Duodenal mucosa (tissue), 2 donors: Measurements from ENCODE around the gene TBC1D1.

Experiments used
- H3K27ac ChIP-seq: one replicate; pipeline ENCODE4 v1.7.0; 2013; ENCODE audit warnings: low read depth, low read length
- H3K27me3 ChIP-seq, 2 donors: one replicate each; pipeline ENCODE4 v1.7.0; 2013; ENCODE audit warnings: low read length in 2 of 2, control low read depth in 1 of 2; ENCODE audit not compliant: insufficient read depth in 2 of 2, control insufficient read depth in 1 of 2
- H3K36me3 ChIP-seq, 2 donors: one replicate each; pipeline ENCODE4 v1.7.0; 2013; ENCODE audit warnings: low read length in 2 of 2, control low read depth in 1 of 2; ENCODE audit not compliant: insufficient read depth in 2 of 2, control insufficient read depth in 1 of 2
- H3K4me1 ChIP-seq, 2 donors: one replicate each; pipeline ENCODE4 v1.7.0; 2013; ENCODE audit warnings: low read length in 2 of 2, control low read depth in 1 of 2; ENCODE audit not compliant: insufficient read depth in 2 of 2, control insufficient read depth in 1 of 2
- H3K4me3 ChIP-seq, 2 donors: one replicate each; pipeline ENCODE4 v1.7.0; 2013; ENCODE audit warnings: low read length in 2 of 2, low read depth in 1 of 2
- H3K9ac ChIP-seq, 2 donors: one replicate each; pipeline ENCODE4 v1.7.0; 2013; ENCODE audit warnings: low read length in 2 of 2, low read depth in 1 of 2
- H3K9me3 ChIP-seq, 2 donors: one replicate each; pipeline ENCODE4 v1.7.0; 2013; ENCODE audit warnings: low read length in 2 of 2, control low read depth in 1 of 2; ENCODE audit not compliant: control insufficient read depth in 1 of 2

The TBC1D1 gene

DNA sequence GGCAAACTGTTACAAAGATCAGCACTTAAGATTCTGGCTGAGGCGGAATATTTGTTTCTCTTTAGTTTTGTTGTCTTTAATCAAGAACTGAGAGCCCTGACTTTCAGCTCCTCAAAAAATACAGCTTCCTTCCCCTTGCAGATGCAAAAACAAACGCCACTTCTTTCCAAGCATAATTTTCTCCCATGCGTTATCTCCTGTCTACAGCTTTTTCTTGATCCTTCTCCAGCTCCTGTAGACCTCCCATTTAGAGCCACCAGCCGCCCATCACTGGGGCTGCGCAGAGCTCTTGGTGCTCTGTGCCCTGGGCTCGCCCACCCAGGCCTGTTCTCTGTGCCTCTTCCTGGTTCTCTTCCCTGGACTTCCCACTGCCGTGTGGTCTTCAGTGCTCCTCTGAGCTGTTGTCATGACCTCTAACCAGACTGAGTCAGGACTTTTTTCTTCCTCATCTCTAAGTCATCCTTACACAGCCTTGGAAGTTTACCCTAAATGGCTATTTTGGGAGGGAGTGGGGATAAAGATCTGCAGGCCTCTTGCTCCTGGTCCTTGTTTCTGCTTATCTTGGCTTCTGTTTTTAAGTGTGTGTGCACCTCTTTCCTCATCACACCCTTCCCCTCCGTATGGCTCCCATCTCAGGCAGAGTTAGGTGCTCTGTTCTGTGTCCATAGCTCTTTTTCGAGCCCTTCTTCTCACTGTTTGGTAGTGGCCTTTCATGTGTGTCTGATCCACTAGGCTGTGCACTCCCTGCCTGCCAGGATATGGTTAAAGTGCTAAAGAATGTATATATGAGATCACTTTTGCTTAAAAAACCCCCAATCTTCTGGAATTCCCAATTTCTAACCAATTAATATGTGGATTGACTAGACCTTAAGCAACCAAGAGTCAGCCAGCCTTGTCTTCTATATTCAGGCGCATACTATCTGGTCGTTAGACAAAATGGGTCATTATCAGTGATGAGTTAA lies 191.8 kb downstream of the TBC1D1 start:
- H3K9me3 ChIP-seq = no peaks in the 10 kb centered on the region
- peak overlapping the region; percentile 51 for H3K27ac ChIP-seq
- H3K36me3 ChIP-seq = peaks cover 0 to 16% of the 10 kb centered on the region in 2 donors
- H3K27me3 ChIP-seq = no peaks in the 10 kb centered on the region
- H3K4me3 ChIP-seq = no peak overlapping the region
- no peak overlapping the region for H3K9ac ChIP-seq
- peaks cover 28 to 38% of the 10 kb centered on the region in 2 donors for H3K4me1 ChIP-seq

- Histone ChIP-seq H3K36me3 (peaks cover 0 to 25% of the 10 kb centered on the region in 2 donors), H3K4me1 (peaks cover 16 to 20% of the 10 kb centered on the region in 2 donors), H3K27ac (no peak overlapping the region), H3K9ac (no peak overlapping the region), H3K4me3 (no peak overlapping the region), H3K9me3 (no peaks in the 10 kb centered on the region), H3K27me3 (no peaks in the 10 kb centered on the region)
Measured at GRCh38 chr4:38084877-38085711, 194.2 kb downstream of the TBC1D1 start.

DNA sequence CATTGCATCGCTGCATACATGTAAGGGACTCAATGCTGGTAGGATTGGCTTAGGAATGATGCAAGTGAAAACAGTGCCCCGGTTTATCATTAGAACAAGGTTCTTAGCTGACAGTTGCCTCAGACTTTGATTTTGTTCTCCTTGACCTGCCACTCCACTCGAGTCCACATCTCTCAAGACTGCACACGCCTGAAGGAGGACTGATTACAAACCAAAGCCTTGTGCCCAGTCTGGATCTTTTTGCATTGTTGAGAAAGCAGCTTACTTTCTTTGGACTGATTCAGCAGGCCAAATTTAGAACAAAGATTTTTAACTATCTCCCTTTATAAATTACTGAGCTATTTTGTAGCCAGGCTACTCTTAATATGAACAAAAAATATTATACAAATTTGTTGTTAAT lies 194.9 kb downstream of the TBC1D1 start:
- peaks cover 2 to 30% of the 10 kb centered on the region in 2 donors for H3K36me3 ChIP-seq
- H3K27ac ChIP-seq = no peak overlapping the region
- no peak overlapping the region for H3K4me3 ChIP-seq
- peaks cover 16 to 24% of the 10 kb centered on the region in 2 donors for H3K4me1 ChIP-seq
- no peaks in the 10 kb centered on the region for H3K9me3 ChIP-seq
- no peak overlapping the region for H3K9ac ChIP-seq
- no peaks in the 10 kb centered on the region for H3K27me3 ChIP-seq

- no peak overlapping the region for H3K9ac ChIP-seq
- H3K36me3 ChIP-seq = peaks cover 5 to 35% of the 10 kb centered on the region in 2 donors
- no peak overlapping the region for H3K4me3 ChIP-seq
- H3K9me3 ChIP-seq = no peaks in the 10 kb centered on the region
- no peak overlapping the region for H3K27ac ChIP-seq
- no peaks in the 10 kb centered on the region for H3K27me3 ChIP-seq
- H3K4me1 ChIP-seq = peaks cover 16 to 25% of the 10 kb centered on the region in 2 donors
Measured at GRCh38 chr4:38086151-38086848, 195.4 kb downstream of the TBC1D1 start.

DNA sequence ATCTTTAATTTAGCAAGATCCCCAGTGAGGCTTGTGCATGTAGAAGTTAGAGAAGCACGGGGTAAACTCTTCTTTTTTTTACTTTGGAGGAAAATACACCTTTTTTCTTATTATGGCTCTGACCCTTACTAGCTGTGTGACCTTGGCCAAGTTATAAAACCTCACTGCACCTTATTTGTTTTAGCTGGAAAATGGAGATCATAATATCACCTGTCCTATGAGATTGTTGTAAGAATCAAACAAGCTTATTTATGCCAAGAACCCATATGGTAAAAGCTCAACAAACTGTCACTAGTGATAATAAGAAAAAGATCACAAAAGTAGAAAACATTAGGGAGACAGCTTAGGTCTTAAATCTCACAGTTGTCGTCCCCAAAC lies 196.0 kb downstream of the TBC1D1 start:
- Histone ChIP-seq H3K9me3 (no peaks in the 10 kb centered on the region), H3K27ac (no peak overlapping the region), H3K9ac (no peak overlapping the region), H3K4me3 (no peak overlapping the region), H3K36me3 (peaks cover 8 to 36% of the 10 kb centered on the region in 2 donors), H3K27me3 (no peaks in the 10 kb centered on the region), H3K4me1 (peaks cover 13 to 25% of the 10 kb centered on the region in 2 donors)

GRCh38 chr4:38088321-38088720 lies 197.4 kb downstream of the TBC1D1 start:
- no peak overlapping the region for H3K9ac ChIP-seq
- H3K4me1 ChIP-seq = peaks cover 0 to 16% of the 10 kb centered on the region in 2 donors
- peaks cover 8 to 35% of the 10 kb centered on the region in 2 donors for H3K36me3 ChIP-seq
- no peak overlapping the region for H3K27ac ChIP-seq
- H3K4me3 ChIP-seq = no peak overlapping the region
- H3K9me3 ChIP-seq = no peaks in the 10 kb centered on the region
- no peaks in the 10 kb centered on the region for H3K27me3 ChIP-seq

- Histone ChIP-seq H3K27ac (no peak overlapping the region), H3K9me3 (no peaks in the 10 kb centered on the region), H3K27me3 (no peaks in the 10 kb centered on the region), H3K4me3 (no peak overlapping the region), H3K4me1 (peaks cover 0 to 13% of the 10 kb centered on the region in 2 donors), H3K36me3 (peaks cover 8 to 32% of the 10 kb centered on the region in 2 donors), H3K9ac (no peak overlapping the region)
Measured at GRCh38 chr4:38089961-38090360, 199.1 kb downstream of the TBC1D1 start.

GRCh38 chr4:38090455-38091246 lies 199.8 kb downstream of the TBC1D1 start:
- H3K27me3 ChIP-seq = no peaks in the 10 kb centered on the region
- H3K4me1 ChIP-seq = peaks cover 0 to 13% of the 10 kb centered on the region in 2 donors
- H3K9me3 ChIP-seq = no peaks in the 10 kb centered on the region
- peaks cover 8 to 27% of the 10 kb centered on the region in 2 donors for H3K36me3 ChIP-seq
- no peak overlapping the region for H3K9ac ChIP-seq
- H3K4me3 ChIP-seq = no peak overlapping the region
- no peak overlapping the region for H3K27ac ChIP-seq

GRCh38 chr4:38091636-38092035 lies 200.8 kb downstream of the TBC1D1 start:
- H3K27ac ChIP-seq = no peak overlapping the region
- H3K4me1 ChIP-seq = peaks cover 0 to 13% of the 10 kb centered on the region in 2 donors
- no peak overlapping the region for H3K9ac ChIP-seq
- H3K4me3 ChIP-seq = no peak overlapping the region
- H3K9me3 ChIP-seq = no peaks in the 10 kb centered on the region
- H3K36me3 ChIP-seq = peaks cover 8 to 34% of the 10 kb centered on the region in 2 donors
- H3K27me3 ChIP-seq = no peaks in the 10 kb centered on the region
